ENCODE results near the gene PIMREG. TPM values are rescaled to one million over a fixed set of nuclear protein-coding genes. Genes with fewer than 3 reads are reported as not detected.

PIMREG gene
- total RNA-seq, 1 donor from 2014 or later = 1.4 TPM

GRCh38 chr17:6437956-6438355 lies 6.3 kb upstream of the PIMREG start:
- no peak for DNase-seq (ENCODE audit: low spot score)

GRCh38 chr17:6439951-6440350 lies 4.3 kb upstream of the PIMREG start:
- DNase-seq (ENCODE audit: low spot score) = no peak

- no peak for DNase-seq (ENCODE audit: low spot score)
Observed at GRCh38 chr17:6442775-6443174, 1.5 kb upstream of the PIMREG start.

- DNase-seq (ENCODE audit: low spot score) = no peak
Observed at GRCh38 chr17:6444571-6445335, 498 bp downstream of the PIMREG start.

- DNase-seq (ENCODE audit: low spot score) = no peak
Observed at GRCh38 chr17:6446516-6447100, 2.4 kb downstream of the PIMREG start.

- no peak for DNase-seq (ENCODE audit: low spot score)
Observed at GRCh38 chr17:6448473-6448872, 4.2 kb downstream of the PIMREG start.

GRCh38 chr17:6449307-6449706 lies 5.1 kb downstream of the PIMREG start:
- no peak for DNase-seq (ENCODE audit: low spot score)

GRCh38 chr17:6450926-6451832 lies 6.9 kb downstream of the PIMREG start:
- DNase-seq (ENCODE audit: low spot score) = no peak

GRCh38 chr17:6452471-6453266 lies 8.4 kb downstream of the PIMREG start:
- no peak for DNase-seq (ENCODE audit: low spot score)

GRCh38 chr17:6453279-6454024 lies 9.2 kb downstream of the PIMREG start:
- no peak for DNase-seq (ENCODE audit: low spot score)

GRCh38 chr17:6454495-6455320 lies 10.5 kb downstream of the PIMREG start:
- DNase-seq (ENCODE audit: low spot score) = no peak

- peak; percentile 21 for DNase-seq (ENCODE audit: low spot score)
Observed at GRCh38 chr17:6455321-6455705, 11.1 kb downstream of the PIMREG start.

- DNase-seq (ENCODE audit: low spot score) = no peak
Observed at GRCh38 chr17:6456321-6456720, 12.1 kb downstream of the PIMREG start.

- DNase-seq (ENCODE audit: low spot score) = peak; percentile 51
Observed at GRCh38 chr17:6456914-6457687, 12.8 kb downstream of the PIMREG start.

GRCh38 chr17:6457688-6458459 lies 13.6 kb downstream of the PIMREG start:
- DNase-seq (ENCODE audit: low spot score) = peak; percentile 66

GRCh38 chr17:6458460-6458950 lies 14.2 kb downstream of the PIMREG start:
- DNase-seq (ENCODE audit: low spot score) = no peak

GRCh38 chr17:6460531-6461161 lies 16.4 kb downstream of the PIMREG start:
- DNase-seq (ENCODE audit: low spot score) = no peak

- no peak for DNase-seq (ENCODE audit: low spot score)
Observed at GRCh38 chr17:6461246-6461645, 17.0 kb downstream of the PIMREG start.

All from mucosa of gallbladder (tissue), 1 donor.